K562 (cell line): ENCODE measurements around the gene GAL3ST2. TPM values are rescaled to one million over a fixed set of nuclear protein-coding genes. Genes with fewer than 3 reads are reported as not detected.

Source experiments
- ARID1B ChIP-seq: fragments of 450-650 bp; IDR thresholded peaks from 2 replicates; pipeline ENCODE4 v1.6.1; 2016; ENCODE audit warnings: antibody characterized with exemption, mild to moderate bottlenecking, inconsistent platforms
- JUN ChIP-seq, 2 experiments: sonication (generic) in 1 of 2; formaldehyde crosslinking in 1 of 2; IDR thresholded peaks; 2 replicates each; pipeline versions ENCODE4 v1.6.1 to v1.8.0; 2012 to 2022; ENCODE audit warnings: borderline replicate concordance in 2 of 2, mild to moderate bottlenecking in 2 of 2, improper control_type of control experiment in 1 of 2, low read depth in 1 of 2, low read length in 1 of 2, missing genetic modification reagents in 1 of 2
- NR2C2 ChIP-seq, 2 experiments: fragments of 200-800 bp in 1 of 2; sonication (Bioruptor generic) in 1 of 2; sonication (generic) in 1 of 2; formaldehyde crosslinking in 1 of 2; IDR thresholded peaks; 2 replicates each; pipeline versions ENCODE4 v1.6.1 to v1.8.0; 2016 to 2022; ENCODE audit warnings: mild to moderate bottlenecking in 1 of 2, missing compliant biosample characterization in 1 of 2, missing genetic modification characterization in 1 of 2, missing genetic modification reagents in 1 of 2
- PRPF4 ChIP-seq: fragments of 200-400 bp; formaldehyde crosslinking; IDR thresholded peaks from one replicate; pipeline ENCODE4 v1.6.1; 2017; ENCODE audit warnings: low read length, low read depth, mild to moderate bottlenecking; ENCODE audit not compliant: insufficient read depth, poor library complexity, severe bottlenecking
- RBBP5 ChIP-seq: fragments of 200-600 bp; sonication (generic); IDR thresholded peaks from 2 replicates; pipeline ENCODE4 v1.6.1; 2012; ENCODE audit warnings: borderline replicate concordance, mild to moderate bottlenecking, low read length, control low read depth, inconsistent platforms; ENCODE audit not compliant: insufficient read depth, poor library complexity, severe bottlenecking
- SMAD4 ChIP-seq: fragments of 250-450 bp; sonication (Bioruptor Pico); conservative IDR thresholded peaks from 2 replicates; pipeline ENCODE4 v1.8.0; 2021; ENCODE audit warnings: inconsistent platforms, mild to moderate bottlenecking, moderate library complexity
- SMARCE1 ChIP-seq: fragments of 450-650 bp; IDR thresholded peaks from 2 replicates; pipeline ENCODE4 v1.7.1; 2016; ENCODE audit warnings: mild to moderate bottlenecking
- SNRNP70 ChIP-seq: fragments of 200-400 bp; formaldehyde crosslinking; optimal IDR thresholded peaks from 2 replicates; pipeline ENCODE3; 2017; ENCODE audit warnings: low read depth, low read length
- ZNF282 ChIP-seq: sonication (generic); formaldehyde crosslinking; IDR thresholded peaks from 2 replicates; pipeline ENCODE4 v1.8.1; 2023; ENCODE audit warnings: missing genetic modification reagents
- polyA plus RNA-seq, 8 experiments: library from polyadenylated mRNA; depleted of rRNA in 4 of 8; stranded (reverse) in 5 of 8; unstranded in 3 of 8; fragments of >200 nt; fragmentation: Nextera tagmentation in 2 of 8; fragmentation: Illumina TruSeq in 1 of 8; extraction: Ambion mirVana in 2 of 8; extraction: Trizol in 1 of 8; gene quantifications; 2 replicates each; pipeline versions ENCODE4 v1.2.1 to v1.2.3, GENCODE V29; 2011 to 2014; ENCODE audit warnings: inconsistent platforms in 1 of 8, missing spikeins in 1 of 8
- total RNA-seq, 7 experiments: library from RNA; depleted of rRNA in 6 of 7; stranded (reverse); fragments of >200 nt in 6 of 7; fragmentation: Illumina TruSeq in 2 of 7; extraction: Trizol in 2 of 7; gene quantifications; 2 replicates each; pipeline versions ENCODE4 v1.2.1 to v1.2.3, GENCODE V29; 2011 to 2021; ENCODE audit warnings: low replicate concordance in 1 of 7
- TF ChIP-seq, protein P1 (sequence below), 2 experiments: fragments of 450-650 bp in 1 of 2; sonication (generic) in 1 of 2; formaldehyde crosslinking in 1 of 2; IDR thresholded peaks in 1 of 2; conservative IDR thresholded peaks in 1 of 2; 2 replicates each; pipeline versions ENCODE4 v1.6.1 to v1.8.1; 2016 to 2023; ENCODE audit warnings: mild to moderate bottlenecking in 2 of 2, moderate library complexity in 2 of 2, inconsistent platforms in 1 of 2, missing genetic modification reagents in 1 of 2
- TF ChIP-seq, protein P2 (sequence below), 2 experiments: fragments of 450-650 bp in 1 of 2; sonication (generic) in 1 of 2; formaldehyde crosslinking in 1 of 2; IDR thresholded peaks; 2 replicates each; pipeline versions ENCODE4 v1.7.1 to v1.9.0; 2016 to 2022; ENCODE audit warnings: inconsistent platforms in 1 of 2, mild to moderate bottlenecking in 1 of 2, missing genetic modification reagents in 1 of 2
- TF ChIP-seq, protein P3 (sequence below), 3 experiments: IDR thresholded peaks in 2 of 3; conservative IDR thresholded peaks in 1 of 3; 2 replicates each; pipeline ENCODE4 v1.5.1; 2011 to 2012; ENCODE audit warnings: low read length in 3 of 3, mild to moderate bottlenecking in 3 of 3, control low read depth in 2 of 3, improper control_type of control experiment in 1 of 3, inconsistent platforms in 1 of 3, low read depth in 1 of 3, mixed read lengths in 1 of 3, moderate library complexity in 1 of 3; ENCODE audit not compliant: insufficient read depth in 2 of 3

GAL3ST2 gene
- total and polyA plus RNA-seq, 9 of the 15 experiments (the other 6 are each of a cell fraction or from before 2014, with no cell fraction given), result 0.42 TPM; not detected in 8

DNA sequence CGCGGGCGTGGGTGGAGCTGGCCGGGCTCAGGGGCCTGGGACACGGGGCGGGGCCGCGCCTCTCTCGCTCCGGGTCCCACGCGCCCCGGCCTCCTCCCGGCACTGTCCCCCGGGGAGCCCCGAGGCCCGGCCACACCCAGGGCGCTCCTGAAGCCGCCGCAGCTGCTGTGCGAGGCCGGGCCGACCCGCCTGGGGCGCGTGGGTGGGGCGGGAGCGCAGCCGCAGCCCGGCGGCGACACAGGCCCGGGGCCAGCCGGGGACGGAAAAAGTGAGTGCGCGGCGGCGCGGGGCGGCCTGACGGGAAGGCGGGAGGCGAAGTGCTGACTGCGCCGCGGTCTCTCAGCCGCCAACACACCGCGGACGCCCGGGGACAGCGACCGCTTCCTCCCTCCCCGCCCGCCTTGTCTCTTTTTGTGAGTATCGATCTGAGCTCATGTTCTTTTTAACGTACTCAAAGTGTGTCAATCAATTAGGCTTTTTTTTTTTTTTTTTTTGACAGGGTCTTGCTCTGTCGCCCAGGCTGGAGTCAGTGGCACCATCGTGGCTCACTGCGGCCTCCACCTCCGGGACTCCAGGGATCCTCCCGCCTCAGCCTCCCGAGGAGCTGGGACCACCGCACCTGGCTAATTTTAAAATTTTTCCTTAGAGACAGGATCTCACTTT is 67.6 kb downstream of the GAL3ST2 start (continued):
- TF ChIP-seq, protein P1, sequence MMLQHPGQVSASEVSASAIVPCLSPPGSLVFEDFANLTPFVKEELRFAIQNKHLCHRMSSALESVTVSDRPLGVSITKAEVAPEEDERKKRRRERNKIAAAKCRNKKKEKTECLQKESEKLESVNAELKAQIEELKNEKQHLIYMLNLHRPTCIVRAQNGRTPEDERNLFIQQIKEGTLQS (IDR thresholded peaks at IDR 0.05), result no peak
- TF ChIP-seq, protein P1 (CRISPR knock-in tag; conservative IDR thresholded peaks at IDR 0.05), result peak; percentile 72; the same call in 1 of the 2 replicates
- TF ChIP-seq, protein P2, sequence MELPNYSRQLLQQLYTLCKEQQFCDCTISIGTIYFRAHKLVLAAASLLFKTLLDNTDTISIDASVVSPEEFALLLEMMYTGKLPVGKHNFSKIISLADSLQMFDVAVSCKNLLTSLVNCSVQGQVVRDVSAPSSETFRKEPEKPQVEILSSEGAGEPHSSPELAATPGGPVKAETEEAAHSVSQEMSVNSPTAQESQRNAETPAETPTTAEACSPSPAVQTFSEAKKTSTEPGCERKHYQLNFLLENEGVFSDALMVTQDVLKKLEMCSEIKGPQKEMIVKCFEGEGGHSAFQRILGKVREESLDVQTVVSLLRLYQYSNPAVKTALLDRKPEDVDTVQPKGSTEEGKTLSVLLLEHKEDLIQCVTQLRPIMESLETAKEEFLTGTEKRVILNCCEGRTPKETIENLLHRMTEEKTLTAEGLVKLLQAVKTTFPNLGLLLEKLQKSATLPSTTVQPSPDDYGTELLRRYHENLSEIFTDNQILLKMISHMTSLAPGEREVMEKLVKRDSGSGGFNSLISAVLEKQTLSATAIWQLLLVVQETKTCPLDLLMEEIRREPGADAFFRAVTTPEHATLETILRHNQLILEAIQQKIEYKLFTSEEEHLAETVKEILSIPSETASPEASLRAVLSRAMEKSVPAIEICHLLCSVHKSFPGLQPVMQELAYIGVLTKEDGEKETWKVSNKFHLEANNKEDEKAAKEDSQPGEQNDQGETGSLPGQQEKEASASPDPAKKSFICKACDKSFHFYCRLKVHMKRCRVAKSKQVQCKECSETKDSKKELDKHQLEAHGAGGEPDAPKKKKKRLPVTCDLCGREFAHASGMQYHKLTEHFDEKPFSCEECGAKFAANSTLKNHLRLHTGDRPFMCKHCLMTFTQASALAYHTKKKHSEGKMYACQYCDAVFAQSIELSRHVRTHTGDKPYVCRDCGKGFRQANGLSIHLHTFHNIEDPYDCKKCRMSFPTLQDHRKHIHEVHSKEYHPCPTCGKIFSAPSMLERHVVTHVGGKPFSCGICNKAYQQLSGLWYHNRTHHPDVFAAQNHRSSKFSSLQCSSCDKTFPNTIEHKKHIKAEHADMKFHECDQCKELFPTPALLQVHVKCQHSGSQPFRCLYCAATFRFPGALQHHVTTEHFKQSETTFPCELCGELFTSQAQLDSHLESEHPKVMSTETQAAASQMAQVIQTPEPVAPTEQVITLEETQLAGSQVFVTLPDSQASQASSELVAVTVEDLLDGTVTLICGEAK (IDR thresholded peaks at IDR 0.05), result peak; percentile 65
- TF ChIP-seq, protein P2 (CRISPR knock-in tag; IDR thresholded peaks at IDR 0.05), result no peak
- TF ChIP-seq SMARCE1 (peak; percentile 54; the same call in 1 of the 2 replicates), PRPF4 (no peak), NR2C2 (CRISPR knock-in tag; IDR thresholded peaks at IDR 0.05) (0 out of 2 replicates have a peak, but pooled peaks have one; percentile 23), NR2C2 (tag; IDR thresholded peaks at IDR 0.05) (no peak), ZNF282 (CRISPR knock-in tag) (no peak), RBBP5 (peak; percentile 61), ARID1B (no peak), SNRNP70 (no peak), SMAD4 (CRISPR knock-in tag) (peak; percentile 93), JUN (IDR thresholded peaks at IDR 0.05; ENCODE audit: borderline replicate concordance, low read depth, low read length) (peak; percentile 42; the same call in 1 of the 2 replicates), JUN (CRISPR knock-in tag; IDR thresholded peaks at IDR 0.05; ENCODE audit: borderline replicate concordance) (no peak)
- TF ChIP-seq, protein P3, sequence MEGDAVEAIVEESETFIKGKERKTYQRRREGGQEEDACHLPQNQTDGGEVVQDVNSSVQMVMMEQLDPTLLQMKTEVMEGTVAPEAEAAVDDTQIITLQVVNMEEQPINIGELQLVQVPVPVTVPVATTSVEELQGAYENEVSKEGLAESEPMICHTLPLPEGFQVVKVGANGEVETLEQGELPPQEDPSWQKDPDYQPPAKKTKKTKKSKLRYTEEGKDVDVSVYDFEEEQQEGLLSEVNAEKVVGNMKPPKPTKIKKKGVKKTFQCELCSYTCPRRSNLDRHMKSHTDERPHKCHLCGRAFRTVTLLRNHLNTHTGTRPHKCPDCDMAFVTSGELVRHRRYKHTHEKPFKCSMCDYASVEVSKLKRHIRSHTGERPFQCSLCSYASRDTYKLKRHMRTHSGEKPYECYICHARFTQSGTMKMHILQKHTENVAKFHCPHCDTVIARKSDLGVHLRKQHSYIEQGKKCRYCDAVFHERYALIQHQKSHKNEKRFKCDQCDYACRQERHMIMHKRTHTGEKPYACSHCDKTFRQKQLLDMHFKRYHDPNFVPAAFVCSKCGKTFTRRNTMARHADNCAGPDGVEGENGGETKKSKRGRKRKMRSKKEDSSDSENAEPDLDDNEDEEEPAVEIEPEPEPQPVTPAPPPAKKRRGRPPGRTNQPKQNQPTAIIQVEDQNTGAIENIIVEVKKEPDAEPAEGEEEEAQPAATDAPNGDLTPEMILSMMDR (IDR thresholded peaks at IDR 0.05 in 2 of 3, conservative IDR thresholded peaks at IDR 0.05 in 1 of 3; ENCODE audit: insufficient read depth in 2 of 3, low read depth in 1 of 3, low read length in 3 of 3), result peak in 2 of 3 experiments; percentile 17 to 46; a peak in 2 of 6 replicates
